PFSK-1 (cell line): ENCODE measurements around the gene GNAS-AS1.

Experiments used
- FOXP2 ChIP-seq: optimal IDR thresholded peaks from 2 replicates; pipeline ENCODE3; 2011; ENCODE audit warnings: borderline replicate concordance, control low read depth, inconsistent platforms; ENCODE audit not compliant: insufficient read depth; ENCODE audit errors: extremely low read length, extremely low read depth
- POLR2AphosphoS5 ChIP-seq: IDR thresholded peaks from 2 replicates; pipeline ENCODE4 v1.6.1; 2012; ENCODE audit warnings: low read depth, mild to moderate bottlenecking, control low read depth, low read length, moderate library complexity
- REST ChIP-seq, 2 experiments: IDR thresholded peaks; 2 replicates each; pipeline versions ENCODE4 v1.6.1 to v1.8.0; 2011 to 2012; ENCODE audit warnings: low read depth in 2 of 2, low read length in 2 of 2, control low read depth in 1 of 2, inconsistent platforms in 1 of 2, mild to moderate bottlenecking in 1 of 2, moderate library complexity in 1 of 2; ENCODE audit not compliant: insufficient read depth in 1 of 2
- SIN3A ChIP-seq: IDR thresholded peaks from 2 replicates; pipeline ENCODE4 v1.6.1; 2012; ENCODE audit warnings: mild to moderate bottlenecking, low read length, moderate library complexity, borderline replicate concordance; ENCODE audit not compliant: insufficient read depth
- TAF1 ChIP-seq: IDR thresholded peaks from 2 replicates; pipeline ENCODE4 v1.6.1; 2012; ENCODE audit warnings: low read length, control low read depth, borderline replicate concordance; ENCODE audit not compliant: insufficient read depth

Gene GNAS-AS1

DNA sequence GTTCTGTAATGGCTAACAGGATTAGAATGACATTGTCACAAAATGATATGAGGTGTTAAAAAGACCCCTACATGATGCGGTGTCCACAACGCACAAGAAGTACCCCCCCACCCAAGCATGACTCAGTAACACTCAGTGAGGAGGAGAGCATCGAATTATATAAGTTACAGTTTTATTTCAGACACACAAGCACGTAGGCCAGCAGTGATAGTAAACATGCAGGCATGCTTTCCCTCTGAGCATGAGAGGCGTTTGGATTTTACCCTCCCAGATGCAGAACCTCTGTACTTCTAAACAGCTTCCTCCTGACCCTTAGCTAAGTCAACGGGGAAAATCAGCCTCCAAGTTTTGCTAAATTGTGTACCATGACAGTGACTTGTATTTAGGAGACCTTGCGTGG lies 25.7 kb upstream of the GNAS-AS1 start:
- TF ChIP-seq TAF1: no peak
- no peak for TF ChIP-seq REST (IDR thresholded peaks at IDR 0.05; ENCODE audit: insufficient read depth in 1 of 2, low read depth in 2 of 2, low read length in 2 of 2)
- TF ChIP-seq FOXP2: no peak
- TF ChIP-seq SIN3A: no peak
- TF ChIP-seq POLR2AphosphoS5: no peak

- TF ChIP-seq POLR2AphosphoS5 (no peak), REST (IDR thresholded peaks at IDR 0.05; ENCODE audit: insufficient read depth in 1 of 2, low read depth in 2 of 2, low read length in 2 of 2) (no peak), TAF1 (no peak), FOXP2 (no peak), SIN3A (no peak)
Measured at GRCh38 chr20:58875541-58876134, 24.9 kb upstream of the GNAS-AS1 start.

GRCh38 chr20:58875111-58875510 lies 24.4 kb upstream of the GNAS-AS1 start:
- TF ChIP-seq SIN3A (no peak), TAF1 (no peak)

DNA sequence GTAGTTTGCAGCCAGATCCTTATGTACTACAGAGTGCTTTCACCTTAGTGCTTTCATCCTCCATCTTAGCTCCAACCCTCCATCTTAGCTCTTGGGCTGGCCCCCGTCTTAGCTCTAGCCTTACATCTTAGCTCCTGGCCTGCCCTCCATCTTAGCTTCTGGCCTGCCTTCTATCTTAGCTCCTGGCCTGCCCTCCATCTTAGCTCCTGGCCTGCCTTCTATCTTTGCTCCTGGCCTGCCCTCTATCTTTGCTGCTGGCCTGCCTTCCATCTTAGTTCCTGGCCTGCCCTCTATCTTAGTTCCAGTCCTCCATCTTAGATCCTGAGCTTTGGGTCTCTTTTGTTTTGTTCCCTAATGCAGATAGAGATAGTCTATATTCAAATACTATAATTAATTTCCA lies 23.8 kb upstream of the GNAS-AS1 start:
- no peak for TF ChIP-seq SIN3A
- TF ChIP-seq TAF1: no peak
- TF ChIP-seq FOXP2: no peak
- no peak for TF ChIP-seq POLR2AphosphoS5
- TF ChIP-seq REST (IDR thresholded peaks at IDR 0.05; ENCODE audit: insufficient read depth in 1 of 2, low read depth in 2 of 2, low read length in 2 of 2): no peak

DNA sequence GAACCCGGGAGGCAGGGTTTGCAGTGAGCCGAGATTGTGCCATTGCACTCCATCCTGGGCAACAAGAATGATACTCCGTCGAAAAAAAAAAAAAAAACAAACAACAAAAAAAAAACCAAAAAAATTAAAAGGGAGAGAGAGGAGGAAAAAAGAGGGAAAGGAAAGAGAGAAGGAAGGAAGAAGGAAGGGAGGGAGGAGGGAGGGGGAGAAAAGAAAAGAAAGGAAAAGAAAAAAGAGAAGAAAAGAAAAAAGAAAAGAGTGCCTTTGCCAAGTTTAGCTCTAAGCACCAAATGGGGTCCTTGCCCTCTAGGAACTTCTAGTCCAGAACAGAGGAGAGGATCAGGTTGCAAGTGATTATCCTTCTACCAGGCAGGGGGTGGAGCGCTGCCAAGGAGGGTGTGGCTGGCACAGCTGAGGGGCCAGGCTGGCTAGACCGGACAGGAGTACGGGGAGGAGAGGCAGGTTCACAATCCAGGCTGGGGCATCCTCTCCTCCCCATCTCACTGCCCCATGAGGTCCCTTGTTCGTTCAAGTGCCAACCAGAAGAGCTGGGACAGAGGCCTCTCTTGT lies 20.9 kb upstream of the GNAS-AS1 start:
- TF ChIP-seq TAF1: no peak
- TF ChIP-seq POLR2AphosphoS5: no peak
- TF ChIP-seq SIN3A: no peak
- no peak for TF ChIP-seq REST (IDR thresholded peaks at IDR 0.05; ENCODE audit: insufficient read depth in 1 of 2, low read depth in 2 of 2, low read length in 2 of 2)
- TF ChIP-seq FOXP2: no peak
